ENCODE results near the gene EFS. TPM values are rescaled to one million over a fixed set of nuclear protein-coding genes. Genes with fewer than 3 reads are reported as not detected.
A peak's percentile ranks its signal among the peaks of the same experiment; 100 is the strongest.

The EFS gene
- polyA plus RNA-seq, 3 donors: not detected

- Mint-ChIP-seq H3K36me3 (no peaks in the 10 kb centered on the region), H3K27ac (peak overlapping the region in 1 of 7 donors; percentile 44), H3K27me3 (ENCODE audit: low read depth in 3 of 3) (peaks cover 3 to 13% (median 10%) of the 10 kb centered on the region in 3 donors), H3K4me3 (peak overlapping the region in 1 of 2 donors; percentile 19), H3K9me3 (peaks cover 0 to 1% (median 0%) of the 10 kb centered on the region in 7 donors), H3K4me1 (no peaks in the 10 kb centered on the region)
- no peaks in the 10 kb centered on the region for H3K4me1 ChIP-seq (ENCODE audit: control insufficient read depth in 1 of 2, insufficient read depth in 2 of 2, low read length in 2 of 2)
- no peaks in the 10 kb centered on the region for H3K9me3 ChIP-seq (replicated peaks in 1 of 2; ENCODE audit: control insufficient read depth in 1 of 2, insufficient read depth in 1 of 2, low read length in 2 of 2)
- no peaks in the 10 kb centered on the region for H3K27me3 ChIP-seq (ENCODE audit: control insufficient read depth in 2 of 2, insufficient read depth in 2 of 2, low read length in 2 of 2)
- WGBS (ENCODE audit: insufficient coverage): 96% methylated on average over 4 of the region's 6 CpGs
- intact Hi-C loops (cut with micrococcal nuclease): no loop called here
- no peak overlapping the region for H3K4me2 ChIP-seq (replicated peaks; ENCODE audit: extremely low read depth, low read length, poor library complexity, severe bottlenecking)
- no peak for DNase-seq
- H2AFZ ChIP-seq (ENCODE audit: insufficient read depth, low read depth, low read length, poor library complexity, severe bottlenecking): no peak overlapping the region
- no peak for TF ChIP-seq CTCF (IDR thresholded peaks at IDR 0.05)
- H3K9ac ChIP-seq (ENCODE audit: insufficient read depth, low read length, poor library complexity, severe bottlenecking): no peak overlapping the region
- no peaks in the 10 kb centered on the region for H3K36me3 ChIP-seq (replicated peaks in 1 of 2; ENCODE audit: control insufficient read depth in 1 of 2, insufficient read depth in 2 of 2, low read length in 2 of 2)
- H3K27ac ChIP-seq (ENCODE audit: low read depth in 1 of 2, low read length in 2 of 2): no peak overlapping the region
- no peaks in the 10 kb centered on the region for H3K79me2 ChIP-seq (ENCODE audit: insufficient read depth, low read length)
- no peak overlapping the region for H3K4me3 ChIP-seq (replicated peaks in 1 of 3; ENCODE audit: low read depth in 2 of 3, low read length in 3 of 3)
- H4K20me1 ChIP-seq (ENCODE audit: insufficient read depth, low read length): no peaks in the 10 kb centered on the region
These were observed 17.3 kb upstream of the EFS start for GRCh38 chr14:23382276-23382675.

GRCh38 chr14:23381871-23382270 is 16.9 kb upstream of the EFS start:
- H2AFZ ChIP-seq (ENCODE audit: insufficient read depth, low read depth, low read length, poor library complexity, severe bottlenecking): no peak overlapping the region
- no peaks in the 10 kb centered on the region for H3K36me3 Mint-ChIP-seq
- intact Hi-C loops (cut with micrococcal nuclease): no loop called here

More at GRCh38 chr14:23381871-23382270, 16.9 kb upstream of the EFS start:
- Histone ChIP-seq H3K27ac (ENCODE audit: low read depth in 1 of 2, low read length in 2 of 2) (no peak overlapping the region), H3K9me3 (replicated peaks in 1 of 2; ENCODE audit: control insufficient read depth in 1 of 2, insufficient read depth in 1 of 2, low read length in 2 of 2) (no peaks in the 10 kb centered on the region), H3K4me3 (replicated peaks in 1 of 3; ENCODE audit: low read depth in 2 of 3, low read length in 3 of 3) (no peak overlapping the region), H3K4me2 (replicated peaks; ENCODE audit: extremely low read depth, low read length, poor library complexity, severe bottlenecking) (no peak overlapping the region), H3K4me1 (ENCODE audit: control insufficient read depth in 1 of 2, insufficient read depth in 2 of 2, low read length in 2 of 2) (no peaks in the 10 kb centered on the region), H3K36me3 (replicated peaks in 1 of 2; ENCODE audit: control insufficient read depth in 1 of 2, insufficient read depth in 2 of 2, low read length in 2 of 2) (no peaks in the 10 kb centered on the region), H3K79me2 (ENCODE audit: insufficient read depth, low read length) (no peaks in the 10 kb centered on the region), H3K27me3 (ENCODE audit: control insufficient read depth in 2 of 2, insufficient read depth in 2 of 2, low read length in 2 of 2) (no peaks in the 10 kb centered on the region), H3K9ac (ENCODE audit: insufficient read depth, low read length, poor library complexity, severe bottlenecking) (no peak overlapping the region), H4K20me1 (ENCODE audit: insufficient read depth, low read length) (no peaks in the 10 kb centered on the region)
- Mint-ChIP-seq H3K4me3 (no peak overlapping the region), H3K4me1 (no peaks in the 10 kb centered on the region), H3K9me3 (peaks cover 0 to 1% (median 0%) of the 10 kb centered on the region in 7 donors), H3K27ac (no peak overlapping the region), H3K27me3 (ENCODE audit: low read depth in 3 of 3) (peaks cover 3 to 13% (median 10%) of the 10 kb centered on the region in 3 donors)
- no peak for DNase-seq
- WGBS (ENCODE audit: insufficient coverage): 37% methylated on average over 3 of the region's 3 CpGs
- no peak for TF ChIP-seq CTCF (IDR thresholded peaks at IDR 0.05)

All from CD14-positive monocyte (primary cell).